Stimulated activated CD8-positive, alpha-beta memory T cell treated with anti-CD3 and anti-CD28 coated beads, Interleukin-7, amount 100 ng/mL, for 4 hours (primary cell): ENCODE measurements around the gene TMBIM1.

Source experiments
- DNase-seq, 2 donors: peaks; one replicate each; pipeline ENCODE4 v3.0.0-alpha.2; 2020; ENCODE audit warnings: low read depth in 2 of 2

TMBIM1 gene

GRCh38 chr2:218257390-218257981, 34.8 kb downstream of the TMBIM1 start:
- peak; percentile 38 to 42 for DNase-seq

GRCh38 chr2:218256612-218257350, 35.5 kb downstream of the TMBIM1 start:
- DNase-seq, result no peak

GRCh38 chr2:218255446-218255845, 36.9 kb downstream of the TMBIM1 start:
- DNase-seq, result no peak

GRCh38 chr2:218253232-218253625, 39.1 kb downstream of the TMBIM1 start:
- no peak for DNase-seq

- DNase-seq, result no peak
Observed at GRCh38 chr2:218252509-218253231, 39.6 kb downstream of the TMBIM1 start.

- no peak for DNase-seq
Observed at GRCh38 chr2:218249691-218250090, 42.6 kb downstream of the TMBIM1 start.

GRCh38 chr2:218245214-218245613, 47.1 kb downstream of the TMBIM1 start:
- DNase-seq, result no peak

GRCh38 chr2:218244665-218245064, 47.6 kb downstream of the TMBIM1 start:
- no peak for DNase-seq

- DNase-seq, result no peak
Observed at GRCh38 chr2:218244204-218244603, 48.1 kb downstream of the TMBIM1 start.

GRCh38 chr2:218238887-218239286, 53.4 kb downstream of the TMBIM1 start:
- DNase-seq, result no peak

- no peak for DNase-seq
Observed at GRCh38 chr2:218236829-218237228, 55.5 kb downstream of the TMBIM1 start.

GRCh38 chr2:218235017-218235416, 57.3 kb downstream of the TMBIM1 start:
- no peak for DNase-seq

GRCh38 chr2:218234521-218234920, 57.8 kb downstream of the TMBIM1 start:
- no peak for DNase-seq

- DNase-seq, result no peak
Observed at GRCh38 chr2:218233543-218233942, 58.8 kb downstream of the TMBIM1 start.

- peak in 1 of 2 donors; percentile 10 for DNase-seq
Observed at GRCh38 chr2:218230882-218231281, 61.4 kb downstream of the TMBIM1 start.

- no peak for DNase-seq
Observed at GRCh38 chr2:218229851-218230250, 62.5 kb downstream of the TMBIM1 start.

GRCh38 chr2:218229239-218229638, 63.1 kb downstream of the TMBIM1 start:
- DNase-seq, result peak; percentile 21 to 39

GRCh38 chr2:218228366-218229090, 63.8 kb downstream of the TMBIM1 start:
- no peak for DNase-seq

GRCh38 chr2:218226903-218227302, 65.4 kb downstream of the TMBIM1 start:
- DNase-seq, result no peak
